DOHH2 (cell line): ENCODE results near the gene ZNF396.

Experiments
- EZH2phosphoT487 ChIP-seq: fragments of 200-600 bp; sonication (generic); IDR thresholded peaks from 2 replicates; pipeline ENCODE4 v1.6.1; 2017; ENCODE audit warnings: borderline replicate concordance, mild to moderate bottlenecking, antibody characterized with exemption, low read length, moderate library complexity, mixed read lengths
- TF ChIP-seq, protein P1 (sequence below): fragments of 200-600 bp; sonication (generic); IDR thresholded peaks from one replicate; pipeline ENCODE4 v1.5.1; 2014; ENCODE audit warnings: antibody characterized with exemption, mild to moderate bottlenecking, low read depth, low read length; ENCODE audit not compliant: poor library complexity, severe bottlenecking

DNA sequence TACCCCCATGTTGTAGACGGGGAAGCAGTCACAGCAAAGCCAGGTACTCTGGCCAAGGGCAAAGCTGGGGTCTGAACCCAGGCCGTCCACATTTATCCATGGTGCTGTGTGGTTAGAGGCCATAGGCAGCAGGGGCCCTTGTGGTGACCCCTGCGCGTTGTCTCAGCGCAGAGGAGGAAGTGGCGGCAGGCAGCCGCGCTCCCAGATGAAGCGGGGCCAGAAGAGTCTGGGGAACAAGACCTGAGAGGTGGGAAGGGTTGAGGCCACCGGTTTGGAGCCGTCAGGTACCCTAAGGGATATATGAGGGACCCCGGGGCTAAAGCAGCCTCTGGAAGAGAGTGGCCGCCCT lies 770 bp downstream of the ZNF396 start:
- TF ChIP-seq, protein P1, sequence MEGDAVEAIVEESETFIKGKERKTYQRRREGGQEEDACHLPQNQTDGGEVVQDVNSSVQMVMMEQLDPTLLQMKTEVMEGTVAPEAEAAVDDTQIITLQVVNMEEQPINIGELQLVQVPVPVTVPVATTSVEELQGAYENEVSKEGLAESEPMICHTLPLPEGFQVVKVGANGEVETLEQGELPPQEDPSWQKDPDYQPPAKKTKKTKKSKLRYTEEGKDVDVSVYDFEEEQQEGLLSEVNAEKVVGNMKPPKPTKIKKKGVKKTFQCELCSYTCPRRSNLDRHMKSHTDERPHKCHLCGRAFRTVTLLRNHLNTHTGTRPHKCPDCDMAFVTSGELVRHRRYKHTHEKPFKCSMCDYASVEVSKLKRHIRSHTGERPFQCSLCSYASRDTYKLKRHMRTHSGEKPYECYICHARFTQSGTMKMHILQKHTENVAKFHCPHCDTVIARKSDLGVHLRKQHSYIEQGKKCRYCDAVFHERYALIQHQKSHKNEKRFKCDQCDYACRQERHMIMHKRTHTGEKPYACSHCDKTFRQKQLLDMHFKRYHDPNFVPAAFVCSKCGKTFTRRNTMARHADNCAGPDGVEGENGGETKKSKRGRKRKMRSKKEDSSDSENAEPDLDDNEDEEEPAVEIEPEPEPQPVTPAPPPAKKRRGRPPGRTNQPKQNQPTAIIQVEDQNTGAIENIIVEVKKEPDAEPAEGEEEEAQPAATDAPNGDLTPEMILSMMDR, result no peak
- no peak for TF ChIP-seq EZH2phosphoT487
